NCI-H345 (cell line): ENCODE results near the gene HPS1.

ENCODE experiments used
- DNase-seq: peaks from one replicate; lab custom pipeline; 2025; lab: John Stamatoyannopoulos, UW

HPS1 gene

DNA sequence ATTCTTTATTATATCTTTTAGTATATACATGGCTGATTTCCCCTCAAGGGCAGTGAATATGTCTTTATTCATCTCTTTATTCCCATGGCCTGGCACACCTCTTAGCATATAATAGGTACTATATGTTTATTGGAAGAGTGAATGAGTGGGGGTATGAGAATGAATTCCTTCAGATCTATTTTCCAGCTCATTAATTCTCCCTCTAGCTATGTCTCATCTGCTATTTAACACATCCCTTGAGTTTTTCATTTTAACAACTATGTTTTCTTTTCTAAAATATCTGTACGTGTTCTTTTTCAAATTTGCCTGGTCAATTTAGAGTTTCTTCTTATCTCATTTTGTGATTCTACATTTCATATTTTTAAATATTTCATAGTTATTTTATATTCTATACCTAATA lies 14.4 kb downstream of the HPS1 start:
- DNase-seq = no peak

- no peak for DNase-seq
Measured at GRCh38 chr10:98431016-98431415, 15.7 kb downstream of the HPS1 start.

GRCh38 chr10:98430427-98430826 lies 16.3 kb downstream of the HPS1 start:
- DNase-seq = no peak

DNA sequence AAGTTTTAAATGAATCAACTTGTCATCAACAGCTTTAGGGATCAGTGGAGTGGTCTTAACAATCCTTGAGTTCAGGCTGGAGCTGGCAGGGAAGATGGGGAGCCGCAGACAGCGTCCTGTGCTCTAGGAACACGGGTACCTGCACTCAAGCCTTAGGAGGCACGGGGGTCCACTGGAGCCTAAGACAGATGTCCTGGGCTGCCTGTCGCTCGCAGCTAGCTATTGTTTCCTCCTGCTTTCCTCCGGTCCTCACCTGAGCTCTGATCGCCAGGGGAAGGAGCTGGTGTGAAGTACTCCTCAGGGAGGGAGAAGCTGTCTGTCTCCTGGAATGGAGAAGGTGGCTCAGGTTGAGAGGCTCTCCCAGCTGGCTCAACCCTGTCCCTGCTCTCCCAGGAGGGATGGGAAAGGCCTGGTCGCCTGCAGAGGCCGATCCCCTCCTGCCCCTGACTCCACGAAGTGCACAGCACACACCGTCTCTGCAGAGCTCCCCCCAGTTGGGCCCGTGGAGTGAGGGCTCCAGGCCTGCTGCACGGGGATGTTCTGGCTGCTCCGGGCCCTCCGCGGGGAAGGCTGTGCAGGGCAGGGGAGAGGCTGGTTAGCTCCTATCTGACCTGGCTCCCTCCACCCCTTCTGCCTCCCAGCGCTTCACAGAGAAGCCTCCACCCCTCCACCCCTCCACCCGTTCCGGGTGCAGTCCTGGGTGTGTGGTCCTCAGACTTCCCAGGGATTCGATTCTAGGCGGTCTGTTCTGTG lies 17.2 kb downstream of the HPS1 start:
- no peak for DNase-seq

GRCh38 chr10:98427011-98427515 lies 19.7 kb downstream of the HPS1 start:
- no peak for DNase-seq

- DNase-seq = peak; percentile 23
Measured at GRCh38 chr10:98425511-98426352, 21.0 kb downstream of the HPS1 start.

DNA sequence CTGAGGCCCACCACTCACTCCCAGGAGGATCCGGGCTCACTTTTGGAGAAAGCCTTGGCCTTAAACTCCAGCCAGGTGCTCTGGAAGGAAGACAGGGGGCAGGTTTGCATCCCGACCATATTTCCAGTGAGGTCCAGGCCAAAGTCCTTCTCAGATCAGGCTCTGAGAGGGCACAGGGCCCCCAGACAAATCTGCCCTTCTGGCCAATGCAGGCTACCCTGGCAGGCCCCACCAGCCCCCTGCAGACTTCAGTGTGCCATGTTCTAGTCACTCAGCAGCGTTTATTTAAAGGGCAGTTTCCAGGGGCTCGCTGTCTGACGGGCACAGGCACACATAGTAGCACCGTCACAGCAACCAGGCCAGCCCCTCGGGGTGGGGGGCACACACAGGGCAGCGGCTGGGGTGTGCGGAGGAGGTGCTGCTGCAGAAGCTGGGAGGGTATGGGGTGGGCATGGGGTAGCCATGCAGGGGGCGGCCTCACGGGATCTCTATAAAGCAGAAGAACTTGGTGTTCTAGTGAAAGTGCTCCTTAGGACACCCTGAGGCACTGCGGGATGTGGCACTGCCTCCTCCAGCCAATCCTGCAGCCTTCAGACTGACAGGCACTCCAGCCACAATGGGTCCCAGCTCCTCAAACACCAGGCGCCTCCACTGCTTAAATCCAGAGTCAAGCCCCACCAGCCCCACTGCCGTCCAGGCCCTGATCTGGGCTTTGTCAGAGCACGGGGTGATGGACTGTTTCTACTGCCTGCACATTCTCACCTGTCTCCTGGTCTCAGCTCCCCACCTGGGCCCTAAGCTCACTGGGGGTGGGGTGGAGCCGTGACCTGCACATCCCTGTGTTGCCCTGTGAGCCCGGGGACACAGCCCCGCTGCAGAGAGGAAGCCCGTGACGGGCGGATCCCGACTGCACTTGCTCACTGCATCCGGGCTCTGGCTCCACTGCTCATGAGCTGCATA lies 22.2 kb downstream of the HPS1 start:
- no peak for DNase-seq

DNA sequence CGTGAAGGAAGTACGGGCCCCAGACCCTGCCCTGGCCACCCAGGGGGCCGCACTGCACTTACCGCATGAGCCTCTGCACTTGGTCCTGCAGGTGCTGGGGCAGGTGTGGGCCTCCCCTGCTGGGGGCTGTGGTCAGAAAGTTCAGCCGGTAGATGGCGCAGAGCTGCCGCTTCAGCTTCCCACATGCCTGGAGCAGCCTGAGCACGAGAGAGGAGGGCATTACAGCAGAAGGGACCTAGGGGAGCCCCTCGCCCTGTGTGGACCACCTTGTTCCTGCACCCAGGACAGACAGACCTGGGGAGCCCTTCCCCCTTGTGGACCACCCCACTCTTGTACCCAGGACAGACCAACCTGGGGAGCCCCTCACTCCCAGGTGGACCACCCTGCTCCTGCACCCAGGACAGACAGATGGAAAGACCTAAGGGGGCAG lies 23.0 kb downstream of the HPS1 start:
- no peak for DNase-seq

DNA sequence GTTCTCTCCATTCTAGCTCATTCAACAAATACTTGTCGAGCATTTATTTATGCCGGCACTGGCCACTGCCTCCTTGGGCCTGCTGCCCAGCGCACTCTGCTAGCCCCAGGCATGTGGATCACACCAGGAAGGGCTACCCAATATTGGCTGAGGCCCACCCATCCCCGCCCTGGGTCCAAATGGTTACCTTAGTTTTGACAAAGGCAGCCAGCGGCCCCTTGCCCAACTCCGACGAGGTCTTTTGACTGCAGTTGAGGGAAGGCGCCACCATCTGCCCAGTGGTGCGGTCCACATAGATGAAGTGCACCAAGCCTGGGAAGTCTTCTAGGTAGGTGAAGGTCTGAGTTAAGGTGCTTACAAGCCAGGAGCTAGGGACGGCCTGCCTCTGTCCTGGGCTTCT lies 24.6 kb downstream of the HPS1 start:
- DNase-seq = no peak

GRCh38 chr10:98420786-98421185 lies 25.9 kb downstream of the HPS1 start:
- no peak for DNase-seq

DNA sequence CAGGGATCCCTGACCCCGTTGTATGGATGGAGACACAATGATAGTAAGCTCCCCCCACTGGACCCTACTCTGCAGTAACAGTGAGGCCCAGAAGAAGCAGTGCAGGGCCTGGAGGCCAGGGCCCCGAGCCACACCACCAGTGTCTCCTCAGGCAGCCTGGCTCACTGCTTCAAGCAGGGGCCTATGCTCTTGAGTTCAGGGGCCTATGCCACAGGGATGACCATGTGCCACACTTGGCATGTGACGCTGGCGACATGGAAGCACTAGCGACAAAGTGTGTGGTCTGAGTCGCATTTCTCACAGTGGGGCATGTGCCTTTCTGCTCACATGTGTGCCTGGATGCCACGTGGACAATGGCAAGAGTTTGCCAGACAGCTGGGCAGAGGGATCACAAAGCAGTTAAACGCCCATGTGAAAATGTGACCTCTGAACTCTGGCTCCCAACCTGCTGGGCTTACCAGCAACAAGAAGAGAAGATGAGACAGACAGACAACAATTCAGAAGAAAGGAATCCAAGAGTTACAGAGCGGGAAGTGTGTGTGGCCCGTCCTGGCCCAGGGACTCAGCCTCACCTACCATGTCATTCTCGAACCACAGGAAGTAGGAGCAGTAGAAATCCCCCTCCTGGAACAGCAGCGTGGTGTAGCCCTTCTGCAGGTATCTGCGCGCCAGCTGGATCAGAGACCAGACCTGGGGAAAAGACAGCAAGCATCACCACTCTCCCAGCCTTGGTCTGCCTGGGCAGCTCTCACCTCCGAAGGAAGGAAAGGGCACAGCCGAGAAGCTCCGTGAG lies 27.1 kb downstream of the HPS1 start:
- DNase-seq = no peak

GRCh38 chr10:98418665-98419468 lies 27.9 kb downstream of the HPS1 start:
- no peak for DNase-seq

DNA sequence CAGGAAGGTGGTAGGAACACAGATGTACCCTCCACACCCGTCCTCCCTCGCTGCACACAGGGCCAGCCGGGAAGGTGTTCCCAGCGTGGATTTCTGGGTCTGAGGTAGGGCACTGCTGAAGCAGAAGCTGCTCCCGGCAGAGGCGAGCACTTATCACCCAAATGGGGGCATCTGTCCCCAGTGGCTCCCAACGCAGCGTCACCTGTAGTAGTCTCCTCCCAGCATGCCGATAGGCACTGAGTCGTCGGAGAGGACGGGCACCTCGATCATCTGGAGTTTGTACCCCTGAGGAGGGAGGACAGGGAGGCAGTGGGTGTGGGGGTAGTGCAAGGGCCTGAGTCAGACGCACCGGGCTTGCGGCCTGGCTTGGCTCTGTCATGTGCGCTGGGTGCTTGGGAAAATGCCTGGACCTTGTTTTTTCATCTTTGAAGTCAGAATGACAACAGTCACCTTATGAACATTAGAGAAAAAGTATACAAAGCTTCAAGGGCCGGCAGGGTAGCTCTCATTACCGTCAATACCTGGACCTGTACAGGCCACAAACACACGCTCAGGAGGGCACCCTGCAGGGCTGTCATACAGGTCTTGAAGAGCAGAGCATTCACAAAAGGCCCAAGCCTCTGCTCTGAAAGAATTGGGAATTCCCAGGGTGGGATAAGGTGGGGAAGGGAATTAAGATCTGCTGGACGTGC lies 28.6 kb downstream of the HPS1 start:
- no peak for DNase-seq

DNA sequence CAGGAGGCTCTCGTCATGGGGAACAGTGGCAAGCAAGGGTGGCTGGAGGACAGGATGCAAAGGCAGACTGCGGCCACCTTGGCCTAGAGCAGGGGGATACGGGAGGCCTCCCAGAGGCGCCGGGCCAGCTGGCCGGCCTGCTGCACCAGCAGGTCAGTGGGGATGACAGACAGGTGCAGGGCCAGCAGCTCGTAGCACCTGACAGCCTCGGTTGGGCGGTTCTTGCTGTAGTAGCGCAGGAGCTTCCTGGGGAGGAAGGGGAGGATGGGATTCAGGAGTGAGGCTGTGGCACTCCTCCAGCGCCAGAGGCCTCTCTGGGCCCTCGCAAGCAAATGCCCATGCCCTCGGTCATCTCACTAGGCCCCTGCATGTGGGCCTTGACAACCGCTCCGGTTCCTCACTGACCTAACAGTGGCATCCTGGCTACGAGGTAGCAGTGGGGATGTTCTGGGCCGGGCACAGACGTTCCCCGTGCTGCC lies 29.2 kb downstream of the HPS1 start:
- no peak for DNase-seq

DNA sequence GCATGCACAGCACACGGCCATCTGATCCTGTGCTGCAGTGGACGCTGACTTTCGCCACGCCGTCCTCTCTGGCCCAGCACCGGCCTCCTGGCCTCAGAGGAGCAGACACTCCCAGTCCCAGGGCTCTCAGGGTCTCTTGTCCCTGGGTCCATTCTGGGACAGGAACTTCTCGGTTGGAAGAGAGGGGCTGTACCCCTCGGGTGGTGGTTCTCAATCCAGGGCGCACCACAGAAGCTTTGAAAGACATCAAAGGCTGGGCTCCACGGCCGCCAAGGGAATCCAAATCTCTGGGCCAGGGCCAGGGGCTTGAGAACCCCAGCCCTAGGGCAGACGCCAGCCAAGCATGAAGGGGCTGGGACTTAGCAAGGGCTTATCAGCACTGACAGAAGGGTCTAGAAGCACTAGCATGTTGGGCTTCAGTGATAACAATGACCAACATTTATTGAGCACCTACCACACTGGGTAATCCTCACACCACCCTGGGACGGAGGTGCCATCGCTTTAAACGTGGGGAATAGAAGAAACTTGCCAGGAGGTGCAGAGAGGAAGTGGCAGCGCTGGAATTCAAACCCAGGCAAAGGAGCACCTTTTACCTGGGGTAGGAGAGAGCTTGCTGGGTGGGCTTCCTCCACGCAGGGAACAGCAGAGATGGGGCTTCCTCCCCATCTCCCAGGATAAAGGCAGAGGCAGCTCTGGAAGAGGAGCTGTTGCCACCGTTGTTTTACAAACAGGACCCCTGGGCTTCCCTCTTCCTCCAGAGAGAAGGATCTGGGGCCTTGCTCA lies 29.9 kb downstream of the HPS1 start:
- DNase-seq = no peak

DNA sequence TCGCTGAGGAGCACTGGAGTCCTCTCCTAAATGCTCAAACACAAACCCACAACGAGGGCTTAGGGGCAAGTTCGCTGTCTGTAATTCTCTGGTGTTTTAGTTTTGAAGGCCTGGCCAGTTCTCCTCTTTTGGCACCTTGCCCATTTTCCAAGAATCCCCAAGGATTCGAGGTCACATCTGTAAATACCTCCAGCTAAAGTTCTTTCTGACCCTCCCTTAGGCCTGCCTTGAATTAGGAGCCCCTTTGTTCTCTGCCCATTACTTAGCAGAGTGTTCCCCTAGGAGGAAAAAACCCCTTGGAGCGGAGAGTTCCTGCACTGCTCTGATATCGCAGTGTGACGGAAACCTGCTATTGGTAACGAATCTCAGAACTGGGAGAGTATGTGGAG lies 31.0 kb downstream of the HPS1 start:
- DNase-seq = no peak

GRCh38 chr10:98414932-98415730 lies 31.6 kb downstream of the HPS1 start, which contains the start of gene PYROXD2:
Gene PYROXD2, minus strand, starts transcription at chr10:98415182. Its CDS starts 47 bp downstream, at chr10:98415135.
- DNase-seq = peak; percentile 88

- DNase-seq = no peak
Measured at GRCh38 chr10:98414578-98414931, 32.2 kb downstream of the HPS1 start.
